Kidney (tissue), 14 donors: ENCODE results near the gene VAV2. TPM values are rescaled to one million over a fixed set of nuclear protein-coding genes. Genes with fewer than 3 reads are reported as not detected.
A peak's percentile ranks its signal among the peaks of the same experiment; 100 is the strongest.

Experiments used
- DNase-seq, 5 donors: peaks; one replicate each; pipeline ENCODE4 v3.0.0-alpha.2; 2013 to 2020
- FAIRE-seq: peaks from 2 replicates; lab custom pipeline; 2012; peaks lifted over from hg19 to GRCh38; lab: Jason Lieb, UNC
- H3K27ac ChIP-seq, 2 donors: one replicate each; pipeline ENCODE4 v1.7.0; 2013; ENCODE audit warnings: low read depth in 2 of 2, low read length in 2 of 2, inconsistent platforms in 1 of 2
- H3K27me3 ChIP-seq: one replicate; pipeline ENCODE4 v1.7.1; 2013; ENCODE audit warnings: low read length, inconsistent platforms; ENCODE audit not compliant: control insufficient read depth, insufficient read depth
- H3K36me3 ChIP-seq, 3 donors: one replicate each; pipeline versions ENCODE4 v1.7.0 to v1.7.1; 2013; ENCODE audit warnings: low read length in 3 of 3, control low read depth in 1 of 3, inconsistent platforms in 1 of 3; ENCODE audit not compliant: insufficient read depth in 3 of 3, control insufficient read depth in 2 of 3
- H3K4me1 ChIP-seq, 3 donors: one replicate each; pipeline versions ENCODE4 v1.7.0 to v1.7.1; 2013; ENCODE audit warnings: low read length in 3 of 3, inconsistent platforms in 1 of 3, low read depth in 1 of 3; ENCODE audit not compliant: control insufficient read depth in 2 of 3, insufficient read depth in 2 of 3
- H3K4me3 ChIP-seq, 3 donors: one replicate each; pipeline versions ENCODE4 v1.7.0 to v1.8.1; 2013; ENCODE audit warnings: low read length in 3 of 3, control low read depth in 1 of 3, inconsistent platforms in 1 of 3
- H3K9ac ChIP-seq, 3 donors: one replicate each; pipeline versions ENCODE4 v1.7.0 to v1.7.1; 2013; ENCODE audit warnings: low read length in 3 of 3, control low read depth in 1 of 3, inconsistent platforms in 1 of 3
- H3K9me3 ChIP-seq, 3 donors: one replicate each; pipeline versions ENCODE4 v1.7.0 to v1.7.1; 2013; ENCODE audit warnings: low read length in 3 of 3, control low read depth in 1 of 3, inconsistent platforms in 1 of 3; ENCODE audit not compliant: control insufficient read depth in 2 of 3, insufficient read depth in 1 of 3
- intact Hi-C: fragments of 100-400 bp; cut with DNase I; formaldehyde crosslinking; loops from one replicate; pipeline ENCODE4 v1.11.1; 2022
- polyA plus RNA-seq: library from polyadenylated mRNA; stranded (reverse); fragments of 350-450 nt; fragmentation: Illumina TruSeq; extraction: RNeasy Lipid Tissue Mini Kit (QIAGEN cat#74804); gene quantifications from one replicate; pipeline ENCODE4 v1.2.3, GENCODE V29; 2014; ENCODE audit warnings: low read depth, low replicate concordance; ENCODE audit not compliant: insufficient read depth
- total RNA-seq: library from RNA; stranded (reverse); fragmentation: NEBNext Ultra II Directional; extraction: Animal tissue kit (Norgen Biotek cat#: 25700); gene quantifications from one replicate; pipeline ENCODE4 v1.2.1, GENCODE V29; 2021
- TF ChIP-seq, protein P1 (sequence below): IDR thresholded peaks from 3 replicates; pipeline ENCODE4 v1.5.1; 2012; ENCODE audit warnings: mild to moderate bottlenecking, moderate library complexity, borderline replicate concordance; ENCODE audit not compliant: insufficient read depth; ENCODE audit errors: extremely low read depth
- donor health status: control.
- donor health status: control.
- donor health status: control.
- donor health status: control.
- donor health status: control.
- donor health status: DM: yes; HTN: yes; CAD: no.
- donor health status: Normal renal cell carcinoma (clear cell type).

The VAV2 gene
- total and polyA plus RNA-seq, 2 donors from 2014 or later: 22.3 to 47.1 TPM

DNA sequence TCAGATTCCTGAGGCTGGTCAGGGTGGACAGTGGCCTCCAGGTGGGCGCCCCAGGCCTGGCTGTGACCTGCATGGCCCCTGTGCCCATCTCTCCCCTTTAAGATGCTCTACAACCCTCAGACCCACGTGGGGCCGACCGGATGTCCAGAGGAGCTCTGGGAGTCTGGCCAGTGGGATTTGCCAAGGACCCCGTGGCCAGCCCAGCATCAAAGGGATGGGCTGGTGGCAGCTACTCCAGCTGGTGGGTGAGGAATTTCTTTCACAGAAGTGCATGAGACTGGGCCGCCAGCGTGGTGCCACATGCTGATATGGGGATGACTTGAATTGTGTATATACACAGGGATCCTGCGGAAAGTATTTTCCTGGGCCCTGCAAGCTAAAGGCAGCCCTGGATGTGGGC lies 159.2 kb downstream of the VAV2 start:
- H3K4me1 ChIP-seq: no peaks in the 10 kb centered on the region
- no peaks in the 10 kb centered on the region for H3K36me3 ChIP-seq
- TF ChIP-seq, protein P1, sequence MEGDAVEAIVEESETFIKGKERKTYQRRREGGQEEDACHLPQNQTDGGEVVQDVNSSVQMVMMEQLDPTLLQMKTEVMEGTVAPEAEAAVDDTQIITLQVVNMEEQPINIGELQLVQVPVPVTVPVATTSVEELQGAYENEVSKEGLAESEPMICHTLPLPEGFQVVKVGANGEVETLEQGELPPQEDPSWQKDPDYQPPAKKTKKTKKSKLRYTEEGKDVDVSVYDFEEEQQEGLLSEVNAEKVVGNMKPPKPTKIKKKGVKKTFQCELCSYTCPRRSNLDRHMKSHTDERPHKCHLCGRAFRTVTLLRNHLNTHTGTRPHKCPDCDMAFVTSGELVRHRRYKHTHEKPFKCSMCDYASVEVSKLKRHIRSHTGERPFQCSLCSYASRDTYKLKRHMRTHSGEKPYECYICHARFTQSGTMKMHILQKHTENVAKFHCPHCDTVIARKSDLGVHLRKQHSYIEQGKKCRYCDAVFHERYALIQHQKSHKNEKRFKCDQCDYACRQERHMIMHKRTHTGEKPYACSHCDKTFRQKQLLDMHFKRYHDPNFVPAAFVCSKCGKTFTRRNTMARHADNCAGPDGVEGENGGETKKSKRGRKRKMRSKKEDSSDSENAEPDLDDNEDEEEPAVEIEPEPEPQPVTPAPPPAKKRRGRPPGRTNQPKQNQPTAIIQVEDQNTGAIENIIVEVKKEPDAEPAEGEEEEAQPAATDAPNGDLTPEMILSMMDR: no peak
- DNase-seq (no peak), FAIRE-seq (no peak)
- H3K27me3 ChIP-seq: no peaks in the 10 kb centered on the region
- no peak overlapping the region for H3K9ac ChIP-seq
- intact Hi-C loops: no loop called here
- H3K27ac ChIP-seq: no peak overlapping the region
- no peak overlapping the region for H3K4me3 ChIP-seq
- no peaks in the 10 kb centered on the region for H3K9me3 ChIP-seq

DNA sequence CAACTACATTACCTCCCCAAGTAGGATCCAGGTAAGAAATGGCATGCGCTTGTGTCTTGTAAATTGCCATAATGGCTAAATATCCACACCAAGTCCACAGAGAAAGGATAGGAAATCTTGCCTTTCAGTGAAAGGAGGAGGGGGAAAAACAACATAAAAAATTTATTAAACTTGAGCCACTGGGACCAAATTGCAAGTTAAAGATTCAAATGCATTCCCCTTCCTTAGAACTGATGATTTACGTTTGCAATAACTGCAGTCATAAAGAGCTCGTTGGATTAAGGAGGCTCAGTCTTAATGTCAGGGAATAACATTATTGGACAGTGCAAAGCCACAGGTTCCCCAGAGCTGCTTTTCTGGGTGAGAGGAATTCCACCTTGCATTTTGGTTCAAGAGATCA lies 161.4 kb downstream of the VAV2 start:
- Histone ChIP-seq H3K4me1 (no peaks in the 10 kb centered on the region), H3K9me3 (no peaks in the 10 kb centered on the region), H3K9ac (no peak overlapping the region), H3K4me3 (no peak overlapping the region), H3K27me3 (no peaks in the 10 kb centered on the region), H3K27ac (no peak overlapping the region), H3K36me3 (no peaks in the 10 kb centered on the region)
- FAIRE-seq (no peak), DNase-seq (no peak)
- TF ChIP-seq, protein P1: no peak
- intact Hi-C loops: no loop called here

DNA sequence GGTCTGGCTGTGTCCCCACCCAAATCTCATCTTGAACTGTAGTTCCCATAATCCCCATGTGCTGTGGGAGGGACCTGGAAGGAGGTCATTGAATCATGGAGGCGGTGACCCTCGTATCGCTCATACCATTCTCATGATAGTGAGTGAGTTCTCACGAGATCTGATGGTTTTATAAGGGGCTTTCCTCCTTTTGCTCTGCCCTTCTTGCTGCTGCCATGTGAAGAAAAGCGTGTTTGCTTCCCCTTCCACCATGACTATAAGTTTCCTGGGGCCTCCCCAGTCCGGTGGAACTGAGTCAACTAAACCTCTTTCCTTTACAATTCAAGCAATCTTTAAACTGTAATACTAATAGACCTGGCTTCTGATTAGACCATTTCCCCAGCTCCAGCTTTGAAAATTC lies 161.8 kb downstream of the VAV2 start:
- no peak for FAIRE-seq
- no peak overlapping the region for H3K9ac ChIP-seq
- no peaks in the 10 kb centered on the region for H3K9me3 ChIP-seq
- H3K27me3 ChIP-seq: no peaks in the 10 kb centered on the region
- H3K4me3 ChIP-seq: no peak overlapping the region
- TF ChIP-seq, protein P1: no peak
- H3K4me1 ChIP-seq: no peaks in the 10 kb centered on the region
- intact Hi-C loops: no loop called here
- H3K36me3 ChIP-seq: no peaks in the 10 kb centered on the region
- no peak for DNase-seq
- H3K27ac ChIP-seq: no peak overlapping the region

DNA sequence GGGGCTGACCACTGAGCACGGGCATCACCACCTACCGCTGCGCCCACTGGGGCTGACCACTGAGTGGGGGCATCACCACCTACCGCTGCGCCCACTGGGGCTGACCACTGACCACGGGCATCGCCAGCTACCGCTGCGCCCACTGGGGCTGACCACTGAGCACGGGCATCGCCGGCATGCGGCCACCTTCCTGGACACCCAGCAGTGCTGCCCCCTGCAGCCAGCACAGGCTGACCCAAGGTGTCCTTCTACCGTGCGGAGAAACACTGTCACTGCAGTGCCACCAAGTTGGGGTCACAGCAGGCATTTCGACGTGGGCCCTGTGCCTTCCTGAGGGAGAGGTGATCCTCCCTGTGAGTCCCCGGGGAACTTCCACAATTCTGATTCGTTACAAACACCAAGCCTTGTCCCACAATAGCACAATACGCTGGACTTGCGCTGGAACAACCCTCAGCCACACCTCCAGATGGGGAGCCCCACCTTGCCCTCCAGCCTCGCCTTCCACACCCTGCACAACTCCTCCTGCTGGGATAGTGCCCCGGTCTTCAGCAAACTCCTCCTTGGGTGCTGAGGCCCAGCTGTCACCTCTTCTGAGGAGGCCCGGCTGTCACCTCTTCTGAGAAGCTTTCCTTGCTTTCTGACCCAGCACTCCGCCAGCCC lies 163.7 kb downstream of the VAV2 start:
- H3K27me3 ChIP-seq: no peaks in the 10 kb centered on the region
- no peak overlapping the region for H3K4me3 ChIP-seq
- H3K9me3 ChIP-seq: no peaks in the 10 kb centered on the region
- TF ChIP-seq, protein P1: no peak
- DNase-seq (peak in 1 of 5 donors; percentile 46), FAIRE-seq (no peak)
- intact Hi-C loops: no loop called here
- H3K27ac ChIP-seq: no peak overlapping the region
- H3K9ac ChIP-seq: no peak overlapping the region
- no peaks in the 10 kb centered on the region for H3K4me1 ChIP-seq
- H3K36me3 ChIP-seq: no peaks in the 10 kb centered on the region
